ENCODE results near the gene LAMP1.
A peak's percentile ranks its signal among the peaks of the same experiment; 100 is the strongest.
"Not testable (repeated sequence)": the region's sequence is repeated elsewhere in the genome, so short reads cannot be mapped to it uniquely, and the experiment has no call there.

The LAMP1 gene

GRCh38 chr13:113357529-113357928 is 60.5 kb downstream of the LAMP1 start:
- no peak for DNase-seq

DNA sequence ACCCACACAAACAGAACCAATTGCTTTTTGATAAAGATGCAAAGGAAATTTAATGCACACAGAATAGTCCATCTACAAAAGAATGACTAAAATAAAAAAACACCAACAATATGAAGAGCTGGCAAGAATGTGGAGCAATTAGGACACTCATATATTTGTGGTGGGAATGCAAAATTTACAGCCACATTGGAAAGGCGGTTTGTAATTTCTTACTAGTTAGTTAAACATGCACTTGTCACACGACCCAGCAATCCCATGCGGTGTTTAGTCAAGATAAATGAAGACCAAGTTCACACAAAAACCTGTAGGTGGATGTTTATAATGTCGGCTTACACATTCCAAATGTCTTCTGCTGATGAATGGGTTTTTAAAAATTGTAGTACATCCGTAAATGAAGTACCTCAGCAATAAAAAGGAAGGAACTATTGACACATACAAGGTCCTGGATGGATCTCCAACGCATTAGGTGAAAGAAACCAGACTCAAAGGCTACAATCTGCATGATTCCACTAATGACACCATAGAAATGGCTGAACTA is 61.7 kb downstream of the LAMP1 start:
- no peak for DNase-seq

GRCh38 chr13:113359571-113359970 is 62.5 kb downstream of the LAMP1 start:
- peak; percentile 38 for DNase-seq

DNA sequence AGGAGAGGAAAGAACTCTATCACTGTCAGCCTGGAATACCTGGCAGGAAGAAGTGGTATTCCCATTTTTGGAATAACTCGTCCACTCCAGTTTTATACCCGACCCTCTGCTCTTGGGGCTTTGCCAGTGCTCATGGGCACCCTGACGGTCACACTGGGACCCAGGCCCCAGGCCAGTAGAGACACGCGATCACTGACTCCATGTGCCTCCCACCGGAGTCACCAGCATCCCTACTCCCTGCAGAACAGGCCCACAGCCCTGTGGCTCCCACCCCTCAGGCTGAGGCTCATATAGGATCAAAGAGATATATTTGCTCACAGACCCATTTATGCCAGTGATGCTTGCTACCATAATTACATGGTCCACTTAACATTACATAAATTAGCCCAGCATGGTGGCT is 63.4 kb downstream of the LAMP1 start:
- DNase-seq: no peak

- no peak for DNase-seq
Measured at GRCh38 chr13:113361406-113361805, 64.4 kb downstream of the LAMP1 start.

GRCh38 chr13:113364311-113364889 is 67.4 kb downstream of the LAMP1 start:
- DNase-seq: no peak

DNA sequence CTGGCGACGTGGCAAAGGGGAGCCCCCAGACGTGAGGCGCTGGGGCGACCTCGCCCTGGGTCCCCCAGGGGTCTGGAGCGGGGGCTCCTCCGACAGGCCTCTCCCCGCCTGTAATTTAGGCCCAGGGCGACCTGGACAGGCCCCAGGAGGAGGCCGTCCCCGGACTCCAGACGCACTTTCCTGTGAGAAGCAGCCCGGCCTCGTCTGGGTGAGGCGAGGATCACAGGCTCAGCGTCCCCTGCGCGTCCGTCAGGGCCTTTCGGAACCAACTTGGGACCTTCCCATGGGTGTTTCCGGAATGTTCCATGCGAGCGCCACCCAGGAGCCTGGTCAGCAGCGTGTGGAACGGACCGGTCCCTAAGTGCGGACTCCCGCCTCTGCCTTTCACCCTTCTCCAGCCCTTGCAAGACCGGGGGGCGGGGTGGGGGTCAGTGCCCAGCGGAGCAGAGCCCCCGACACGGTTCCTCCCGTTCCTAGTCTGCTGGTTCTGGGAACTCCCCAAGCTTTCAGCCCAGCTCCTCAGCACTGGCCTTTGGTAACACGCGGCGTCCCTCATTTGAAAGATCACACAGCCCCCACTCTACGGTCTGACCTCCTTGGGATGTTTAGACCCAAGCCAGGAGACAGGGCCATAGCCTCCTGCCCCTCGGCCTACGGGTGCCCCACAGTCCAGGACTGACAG is 68.0 kb downstream of the LAMP1 start:
- DNase-seq: no peak

GRCh38 chr13:113365583-113365970 is 68.5 kb downstream of the LAMP1 start:
- DNase-seq: no peak

DNA sequence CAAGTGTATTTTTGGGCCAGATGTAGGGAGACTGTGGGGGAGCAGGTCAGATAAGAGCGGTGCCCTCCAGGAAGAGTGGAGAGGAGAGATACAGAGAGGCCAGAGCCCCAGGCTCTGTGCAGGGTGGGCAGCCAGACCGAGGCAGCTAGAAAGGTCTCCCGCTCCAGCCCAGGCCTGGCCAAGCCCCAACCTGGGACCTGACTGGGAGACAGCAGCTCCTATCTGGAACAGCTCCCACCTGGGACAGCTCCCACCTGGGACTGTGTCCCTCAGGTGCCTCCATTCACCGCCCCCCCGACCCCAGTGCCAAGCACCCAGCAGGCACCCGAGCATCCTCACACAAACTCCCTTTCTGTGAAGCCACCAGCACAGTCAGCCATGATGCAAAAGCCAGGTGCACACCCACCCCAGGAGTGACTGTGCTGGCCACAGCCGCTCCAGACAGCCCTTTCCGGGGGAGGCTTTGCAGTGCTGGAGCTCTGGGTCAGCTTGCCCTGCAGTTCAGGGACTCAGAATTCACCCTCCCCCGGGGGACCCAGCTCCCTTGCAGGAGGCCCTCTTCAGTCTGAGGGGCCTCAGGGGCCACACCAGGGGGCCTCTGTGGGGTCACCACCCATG is 69.0 kb downstream of the LAMP1 start:
- DNase-seq: peak; percentile 12

DNA sequence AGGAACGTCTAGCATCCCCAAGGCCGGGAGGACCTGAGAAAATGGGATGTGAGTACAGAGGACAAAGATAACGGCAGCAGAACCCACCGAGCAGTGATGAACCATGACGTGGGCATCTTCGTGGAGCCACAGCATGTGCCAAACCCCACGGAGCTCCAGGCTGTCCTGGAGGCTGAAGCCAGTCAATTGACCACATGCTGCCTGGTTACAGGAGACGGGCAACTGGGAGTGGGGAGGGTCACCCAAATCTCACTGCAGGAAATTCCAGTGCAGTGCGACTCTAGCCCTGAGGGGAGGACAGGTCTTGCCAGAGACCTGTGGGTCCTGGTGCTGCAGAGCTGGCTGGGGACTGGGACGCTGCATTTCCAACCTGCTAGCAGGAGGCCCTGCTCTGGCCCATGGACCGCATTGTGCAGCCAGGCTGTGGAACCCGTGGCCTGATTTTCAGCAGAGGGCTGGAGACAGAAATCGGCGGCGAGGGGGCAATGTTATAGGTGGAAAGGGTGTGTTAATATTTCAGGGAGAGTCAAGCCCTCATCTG is 70.1 kb downstream of the LAMP1 start:
- DNase-seq: no peak

- no peak for DNase-seq
Measured at GRCh38 chr13:113367771-113368170, 70.7 kb downstream of the LAMP1 start.

- DNase-seq: not testable (repeated sequence)
Measured at GRCh38 chr13:113368353-113368752, 71.3 kb downstream of the LAMP1 start.

DNA sequence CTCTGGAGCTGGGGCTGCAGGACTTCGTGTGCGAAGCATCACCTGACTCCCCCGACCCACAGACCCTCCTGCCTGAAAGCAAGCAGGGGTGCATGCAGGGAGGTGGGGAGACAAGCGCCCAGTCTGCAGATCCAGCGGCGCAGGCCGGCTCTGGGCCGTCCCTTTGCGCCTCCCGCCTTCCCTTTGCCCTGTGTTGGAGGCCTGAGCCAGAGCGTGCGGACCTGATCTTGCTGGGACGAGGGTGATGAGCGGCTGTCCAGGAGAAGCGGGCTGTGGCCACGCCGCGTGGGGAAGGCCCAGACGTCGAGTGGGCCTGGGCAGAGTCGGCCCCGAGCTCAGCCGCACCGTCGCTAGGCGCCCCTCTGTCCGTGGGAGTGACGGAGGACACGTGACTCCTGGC is 72.2 kb downstream of the LAMP1 start:
- DNase-seq: no peak

DNA sequence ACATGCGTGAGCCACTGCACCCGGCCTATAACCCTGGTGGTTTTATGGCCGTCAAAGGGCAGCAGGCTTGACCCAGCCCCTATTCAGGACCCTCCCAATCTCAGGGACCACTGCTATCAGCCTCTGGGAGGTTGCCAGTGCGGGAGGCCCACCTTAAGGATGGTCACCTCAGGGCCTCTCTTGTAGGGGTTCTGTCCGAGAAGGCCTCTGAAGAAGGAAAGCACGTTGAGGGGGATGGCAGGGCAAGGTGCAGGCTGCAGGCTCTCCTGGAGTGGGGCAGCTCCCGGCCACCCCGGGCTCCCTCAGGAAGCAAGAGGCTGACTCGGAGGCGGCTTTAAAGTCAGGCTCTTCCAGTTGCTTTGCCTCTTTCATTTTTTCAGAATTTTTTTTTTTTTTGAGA is 72.8 kb downstream of the LAMP1 start:
- DNase-seq: no peak

DNA sequence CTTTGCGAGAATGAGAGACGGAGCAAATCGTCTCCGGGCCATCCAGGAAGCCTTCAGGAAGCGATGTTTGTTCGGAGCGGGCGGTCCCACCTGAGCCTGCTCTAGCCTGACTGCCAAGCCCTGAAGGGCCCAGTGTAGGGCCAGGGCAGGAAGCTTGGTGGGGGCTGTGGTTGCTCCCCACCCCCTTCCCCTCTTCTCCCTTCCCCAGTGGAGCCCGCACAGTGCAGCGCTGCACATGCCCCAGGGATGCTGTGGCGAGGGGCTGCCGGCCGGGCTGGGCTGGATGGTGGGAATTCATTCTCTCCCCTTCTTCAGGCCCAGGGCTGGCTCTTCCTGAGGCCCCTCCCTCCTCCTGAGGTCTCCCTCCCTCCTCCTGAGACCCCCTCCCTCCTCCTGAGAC is 74.0 kb downstream of the LAMP1 start:
- DNase-seq: no peak

GRCh38 chr13:113371701-113372100 is 74.7 kb downstream of the LAMP1 start:
- not testable (repeated sequence) for DNase-seq

All from OCI-M1 (cell line).